ENCODE data around the gene ZSCAN12. TPM values are rescaled to one million over a fixed set of nuclear protein-coding genes. Genes with fewer than 3 reads are reported as not detected.

Gene ZSCAN12
- total and polyA plus RNA-seq, 2 of the 13 experiments (the other 11 are each of a cell fraction or from before 2014, with no cell fraction given) = 2.8 to 8.9 TPM

GRCh38 chr6:28349892-28350737 is 49.4 kb downstream of the ZSCAN12 start, which contains the start of gene ZKSCAN3 (continued):
- TF ChIP-seq DRAP1 (CRISPR knock-in tag; IDR thresholded peaks at IDR 0.05) (peak; percentile 68), ZNF331 (CRISPR knock-in tag; IDR thresholded peaks at IDR 0.05) (peak; percentile 62), ZFY (CRISPR knock-in tag; IDR thresholded peaks at IDR 0.05) (peak; percentile 82), RARG (CRISPR knock-in tag; IDR thresholded peaks at IDR 0.05; ENCODE audit: low read depth) (0 out of 2 replicates have a peak, but pooled peaks have one; percentile 76), NAIF1 (CRISPR knock-in tag; IDR thresholded peaks at IDR 0.05; ENCODE audit: borderline replicate concordance) (0 out of 2 replicates have a peak, but pooled peaks have one; percentile 50), MBD4 (IDR thresholded peaks at IDR 0.05; ENCODE audit: borderline replicate concordance, low read length) (peak; percentile 69), ATF2 (CRISPR knock-in tag; IDR thresholded peaks at IDR 0.05) (peak; percentile 66), NPAS2 (CRISPR knock-in tag; IDR thresholded peaks at IDR 0.05; ENCODE audit: borderline replicate concordance) (no peak), BCL6 (CRISPR knock-in tag; IDR thresholded peaks at IDR 0.05) (peak; percentile 29; the same call in 1 of the 2 replicates), ZNF12 (CRISPR knock-in tag; IDR thresholded peaks at IDR 0.05) (peak; percentile 40; the same call in 1 of the 2 replicates), RXRA (CRISPR knock-in tag; IDR thresholded peaks at IDR 0.05) (peak; percentile 27; the same call in 1 of the 2 replicates), FOXO4 (CRISPR knock-in tag; conservative IDR thresholded peaks at IDR 0.05) (0 out of 2 replicates have a peak, but pooled peaks have one; percentile 70), ZBTB7B (CRISPR knock-in tag; IDR thresholded peaks at IDR 0.05) (peak; percentile 90; the same call in 1 of the 2 replicates), SP5 (CRISPR knock-in tag; IDR thresholded peaks at IDR 0.05; ENCODE audit: borderline replicate concordance, low read depth) (peak; percentile 89)
- TF ChIP-seq, protein P1, sequence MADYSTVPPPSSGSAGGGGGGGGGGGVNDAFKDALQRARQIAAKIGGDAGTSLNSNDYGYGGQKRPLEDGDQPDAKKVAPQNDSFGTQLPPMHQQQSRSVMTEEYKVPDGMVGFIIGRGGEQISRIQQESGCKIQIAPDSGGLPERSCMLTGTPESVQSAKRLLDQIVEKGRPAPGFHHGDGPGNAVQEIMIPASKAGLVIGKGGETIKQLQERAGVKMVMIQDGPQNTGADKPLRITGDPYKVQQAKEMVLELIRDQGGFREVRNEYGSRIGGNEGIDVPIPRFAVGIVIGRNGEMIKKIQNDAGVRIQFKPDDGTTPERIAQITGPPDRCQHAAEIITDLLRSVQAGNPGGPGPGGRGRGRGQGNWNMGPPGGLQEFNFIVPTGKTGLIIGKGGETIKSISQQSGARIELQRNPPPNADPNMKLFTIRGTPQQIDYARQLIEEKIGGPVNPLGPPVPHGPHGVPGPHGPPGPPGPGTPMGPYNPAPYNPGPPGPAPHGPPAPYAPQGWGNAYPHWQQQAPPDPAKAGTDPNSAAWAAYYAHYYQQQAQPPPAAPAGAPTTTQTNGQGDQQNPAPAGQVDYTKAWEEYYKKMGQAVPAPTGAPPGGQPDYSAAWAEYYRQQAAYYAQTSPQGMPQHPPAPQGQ (CRISPR knock-in tag; IDR thresholded peaks at IDR 0.05; ENCODE audit: borderline replicate concordance) = no peak
- TF ChIP-seq, protein P2, sequence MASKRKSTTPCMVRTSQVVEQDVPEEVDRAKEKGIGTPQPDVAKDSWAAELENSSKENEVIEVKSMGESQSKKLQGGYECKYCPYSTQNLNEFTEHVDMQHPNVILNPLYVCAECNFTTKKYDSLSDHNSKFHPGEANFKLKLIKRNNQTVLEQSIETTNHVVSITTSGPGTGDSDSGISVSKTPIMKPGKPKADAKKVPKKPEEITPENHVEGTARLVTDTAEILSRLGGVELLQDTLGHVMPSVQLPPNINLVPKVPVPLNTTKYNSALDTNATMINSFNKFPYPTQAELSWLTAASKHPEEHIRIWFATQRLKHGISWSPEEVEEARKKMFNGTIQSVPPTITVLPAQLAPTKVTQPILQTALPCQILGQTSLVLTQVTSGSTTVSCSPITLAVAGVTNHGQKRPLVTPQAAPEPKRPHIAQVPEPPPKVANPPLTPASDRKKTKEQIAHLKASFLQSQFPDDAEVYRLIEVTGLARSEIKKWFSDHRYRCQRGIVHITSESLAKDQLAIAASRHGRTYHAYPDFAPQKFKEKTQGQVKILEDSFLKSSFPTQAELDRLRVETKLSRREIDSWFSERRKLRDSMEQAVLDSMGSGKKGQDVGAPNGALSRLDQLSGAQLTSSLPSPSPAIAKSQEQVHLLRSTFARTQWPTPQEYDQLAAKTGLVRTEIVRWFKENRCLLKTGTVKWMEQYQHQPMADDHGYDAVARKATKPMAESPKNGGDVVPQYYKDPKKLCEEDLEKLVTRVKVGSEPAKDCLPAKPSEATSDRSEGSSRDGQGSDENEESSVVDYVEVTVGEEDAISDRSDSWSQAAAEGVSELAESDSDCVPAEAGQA (IDR thresholded peaks at IDR 0.05; ENCODE audit: low read depth) = peak; percentile 60; the same call in 1 of the 2 replicates
- TF ChIP-seq, protein P2 (CRISPR knock-in tag; IDR thresholded peaks at IDR 0.05; ENCODE audit: borderline replicate concordance) = no peak

Data from HepG2 (cell line).